Body of pancreas (tissue), 4 donors: ENCODE measurements around the gene MADCAM1. TPM values are rescaled to one million over a fixed set of nuclear protein-coding genes. Genes with fewer than 3 reads are reported as not detected.

Experiments used
- ATAC-seq: fragments of 150-250 bp; one replicate; pipeline ENCODE4 v1.9.1; 2016
- DNase-seq, 4 donors: peaks; one replicate each; pipeline ENCODE4 v3.0.0-alpha.2; 2019
- H3K27ac ChIP-seq, 4 donors: fragments of 200-600 bp; sonication (generic); 1 replicate in 3 of 4; 2 replicates in 1 of 4; pipeline versions ENCODE4 v1.5.1 to v1.6.1; 2016 to 2019; ENCODE audit warnings: mild to moderate bottlenecking in 1 of 4, mixed read lengths in 1 of 4, moderate library complexity in 1 of 4
- H3K27me3 ChIP-seq, 2 donors: fragments of 200-600 bp; sonication (generic); one replicate each; pipeline ENCODE4 v1.6.0; 2016; ENCODE audit warnings: mild to moderate bottlenecking in 1 of 2
- H3K36me3 ChIP-seq, 2 donors: fragments of 200-600 bp; sonication (generic); replicated peaks in 1 of 2; 2 replicates each; pipeline ENCODE4 v1.5.1; 2016; ENCODE audit warnings: low read depth in 2 of 2; ENCODE audit not compliant: insufficient read depth in 1 of 2
- H3K4me1 ChIP-seq: fragments of 200-600 bp; sonication (generic); one replicate; pipeline ENCODE4 v1.6.0; 2016
- H3K4me3 ChIP-seq, 2 donors: fragments of 200-600 bp; sonication (generic); 1 replicate in 1 of 2; 2 replicates in 1 of 2; pipeline ENCODE4 v1.5.1; 2016 to 2019
- H3K9me3 ChIP-seq, 3 donors: fragments of 200-600 bp; sonication (generic); 1 replicate in 2 of 3; 2 replicates in 1 of 3; pipeline ENCODE4 v1.5.1; 2016
- POLR2A ChIP-seq, 3 donors: fragments of 450-650 bp; IDR thresholded peaks; one replicate each; pipeline ENCODE4 v1.6.1; 2016; ENCODE audit warnings: antibody characterized with exemption in 3 of 3, mild to moderate bottlenecking in 2 of 3
- WGBS, 2 donors: methylation state at CpG; one replicate each; pipeline ENCODE4 v1.1.5; 2017; 5-methylcytosine and 5-hydroxymethylcytosine counted together
- intact Hi-C: fragments of 100-400 bp; cut with DNase I; formaldehyde crosslinking; loops from one replicate; pipeline ENCODE4 v1.15.1; 2023
- total RNA-seq, 2 donors: library from RNA; depleted of rRNA; stranded (reverse); fragments of >200 nt; gene quantifications; one replicate each; pipeline ENCODE4 v1.1.0, GENCODE V29; 2016
- TF ChIP-seq, protein P1 (sequence below), 7 experiments: fragments of 450-650 bp in 4 of 7; fragments of 200-600 bp in 3 of 7; sonication (generic) in 3 of 7; IDR thresholded peaks; one replicate each; pipeline ENCODE4 v1.5.1; 2016 to 2019; ENCODE audit warnings: antibody characterized with exemption in 7 of 7

MADCAM1 gene
- total RNA-seq, 2 donors from 2014 or later, result 3.6 TPM; not detected in 1

DNA sequence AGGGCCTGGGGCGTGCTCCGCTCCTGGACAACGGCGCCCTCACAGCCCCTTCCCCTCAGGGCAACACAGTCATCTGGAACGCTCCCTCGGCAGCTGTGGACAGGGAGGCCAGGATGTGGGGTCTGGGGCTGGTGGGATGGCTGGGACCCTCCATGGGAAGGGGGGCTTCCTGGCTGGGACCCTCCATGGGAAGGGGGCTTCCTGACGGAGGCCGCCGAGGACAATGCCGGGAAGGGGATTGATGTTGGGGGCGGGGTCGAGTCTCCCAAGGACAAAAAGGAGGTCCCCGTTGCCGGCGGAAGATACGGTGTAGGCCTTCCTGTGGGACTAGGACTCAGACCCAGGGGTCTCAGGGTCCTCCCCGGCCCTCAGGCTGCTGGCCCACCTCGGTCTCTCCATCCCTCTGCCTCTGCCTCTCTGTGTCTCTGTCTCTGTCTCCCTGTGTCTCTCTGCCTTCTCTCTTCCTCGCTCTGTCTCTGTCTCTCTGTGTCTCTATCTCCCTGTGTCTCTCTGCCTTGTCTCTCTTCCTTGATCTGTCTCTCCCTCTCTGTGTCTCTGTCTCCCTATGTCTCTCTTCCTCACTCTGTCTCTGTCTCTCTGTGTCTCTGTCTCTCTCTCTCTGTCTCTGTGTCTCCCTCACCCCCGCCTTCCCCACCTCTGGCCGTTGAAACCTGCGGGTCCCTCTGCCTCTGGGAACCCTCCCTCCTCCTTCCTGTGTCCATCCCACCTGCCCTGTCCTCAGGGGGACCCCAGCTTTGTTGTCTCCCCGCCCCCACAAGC, 2.7 kb upstream of the MADCAM1 start:
- intact Hi-C loops, result no loop called here
- 50 to 57% methylated on average over 10 to 23 of the region's 23 CpGs for WGBS, 2 donors
- ATAC-seq, result no peak
- H3K9me3 ChIP-seq, result no peaks in the 10 kb centered on the region
- no peak overlapping the region for H3K27ac ChIP-seq
- H3K36me3 ChIP-seq, result no peaks in the 10 kb centered on the region
- peaks cover 30% of the 10 kb centered on the region for H3K4me1 ChIP-seq
- DNase-seq, result no peak
- H3K27me3 ChIP-seq, result peaks cover 5 to 24% of the 10 kb centered on the region in 2 donors
- H3K4me3 ChIP-seq, result no peak overlapping the region
- TF ChIP-seq POLR2A (IDR thresholded peaks at IDR 0.05), result no peak
- TF ChIP-seq, protein P1, sequence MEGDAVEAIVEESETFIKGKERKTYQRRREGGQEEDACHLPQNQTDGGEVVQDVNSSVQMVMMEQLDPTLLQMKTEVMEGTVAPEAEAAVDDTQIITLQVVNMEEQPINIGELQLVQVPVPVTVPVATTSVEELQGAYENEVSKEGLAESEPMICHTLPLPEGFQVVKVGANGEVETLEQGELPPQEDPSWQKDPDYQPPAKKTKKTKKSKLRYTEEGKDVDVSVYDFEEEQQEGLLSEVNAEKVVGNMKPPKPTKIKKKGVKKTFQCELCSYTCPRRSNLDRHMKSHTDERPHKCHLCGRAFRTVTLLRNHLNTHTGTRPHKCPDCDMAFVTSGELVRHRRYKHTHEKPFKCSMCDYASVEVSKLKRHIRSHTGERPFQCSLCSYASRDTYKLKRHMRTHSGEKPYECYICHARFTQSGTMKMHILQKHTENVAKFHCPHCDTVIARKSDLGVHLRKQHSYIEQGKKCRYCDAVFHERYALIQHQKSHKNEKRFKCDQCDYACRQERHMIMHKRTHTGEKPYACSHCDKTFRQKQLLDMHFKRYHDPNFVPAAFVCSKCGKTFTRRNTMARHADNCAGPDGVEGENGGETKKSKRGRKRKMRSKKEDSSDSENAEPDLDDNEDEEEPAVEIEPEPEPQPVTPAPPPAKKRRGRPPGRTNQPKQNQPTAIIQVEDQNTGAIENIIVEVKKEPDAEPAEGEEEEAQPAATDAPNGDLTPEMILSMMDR (IDR thresholded peaks at IDR 0.05), result no peak

DNA sequence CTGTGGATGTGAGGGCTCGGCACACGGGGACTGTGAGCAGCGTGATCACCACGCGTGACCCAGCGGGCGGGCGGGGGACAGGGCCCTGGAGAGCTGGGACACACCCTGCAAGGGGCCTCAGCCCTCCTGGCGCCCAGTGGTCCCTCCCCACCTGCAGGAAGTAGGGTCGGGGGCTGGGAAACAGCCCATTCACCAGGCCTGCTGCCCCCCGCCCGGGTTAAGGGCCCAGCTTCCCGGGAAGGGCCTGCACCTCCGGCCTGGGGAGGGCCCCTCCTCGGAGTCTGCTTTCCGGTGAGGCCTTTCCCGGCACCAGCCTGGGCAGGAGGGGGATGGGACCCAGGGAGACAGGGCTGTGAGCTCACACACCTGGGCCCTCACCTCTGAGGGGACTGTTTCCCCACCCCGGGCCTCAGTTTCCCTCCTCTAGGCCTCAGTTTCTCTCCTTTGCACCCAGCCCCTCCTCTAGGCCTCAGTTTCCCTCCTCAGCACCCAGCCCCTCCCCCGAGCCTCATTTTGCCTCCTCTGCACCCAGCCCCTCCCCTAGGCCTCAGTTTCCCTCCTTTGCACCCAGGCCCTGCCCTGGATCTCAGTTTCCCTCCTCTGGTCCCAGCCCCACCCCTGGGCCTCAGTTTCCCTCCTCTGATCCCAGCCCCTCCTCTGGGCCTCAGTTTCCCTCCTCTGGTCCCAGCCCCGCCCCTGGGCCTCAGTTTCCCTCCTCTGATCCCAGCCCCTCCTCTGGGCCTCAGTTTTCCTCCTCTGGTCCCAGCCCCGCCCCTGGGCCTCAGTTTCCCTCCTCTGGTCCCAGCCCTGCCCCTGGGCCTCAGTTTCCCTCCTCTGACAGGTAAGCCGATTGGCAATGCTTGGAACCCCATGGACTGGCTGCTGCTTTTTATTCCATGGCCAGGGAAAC, 1.9 kb upstream of the MADCAM1 start:
- 40 to 41% methylated on average over 14 to 21 of the region's 22 CpGs for WGBS, 2 donors
- no peak for DNase-seq
- intact Hi-C loops, result no loop called here

DNA sequence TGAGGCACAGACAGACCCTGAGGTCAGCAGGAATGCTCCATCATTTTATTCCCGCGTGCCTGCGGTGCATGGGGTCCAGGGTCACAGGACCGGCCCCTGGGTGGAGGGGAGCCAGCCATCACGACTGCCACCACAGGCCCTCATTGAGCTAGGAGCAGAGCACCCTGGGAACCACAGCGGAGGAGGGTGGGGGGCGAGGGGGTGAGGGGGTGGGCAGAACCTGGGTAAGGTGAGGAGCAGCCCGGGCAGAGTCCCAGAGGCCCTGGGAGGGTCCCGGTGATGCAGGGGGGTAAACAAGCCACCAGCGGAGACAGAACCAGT, 1.2 kb upstream of the MADCAM1 start:
- 18 to 51% methylated on average over 5 to 6 of the region's 10 CpGs for WGBS, 2 donors
- Histone ChIP-seq H3K4me3 (no peak overlapping the region), H3K9me3 (no peaks in the 10 kb centered on the region), H3K27me3 (peaks cover 5 to 32% of the 10 kb centered on the region in 2 donors), H3K4me1 (peaks cover 21% of the 10 kb centered on the region), H3K27ac (no peak overlapping the region), H3K36me3 (no peaks in the 10 kb centered on the region)
- no peak for DNase-seq
- TF ChIP-seq POLR2A (IDR thresholded peaks at IDR 0.05), result no peak
- TF ChIP-seq, protein P1 (IDR thresholded peaks at IDR 0.05), result no peak
- no peak for ATAC-seq
- intact Hi-C loops, result no loop called here

More for the DNA sequence above, 1.9 kb upstream of the MADCAM1 start:
- Histone ChIP-seq H3K4me3 (no peak overlapping the region), H3K27ac (no peak overlapping the region), H3K9me3 (no peaks in the 10 kb centered on the region), H3K27me3 (peaks cover 5 to 29% of the 10 kb centered on the region in 2 donors), H3K36me3 (no peaks in the 10 kb centered on the region), H3K4me1 (peaks cover 27% of the 10 kb centered on the region)
- TF ChIP-seq, protein P1 (IDR thresholded peaks at IDR 0.05), result no peak
- TF ChIP-seq POLR2A (IDR thresholded peaks at IDR 0.05), result no peak
- ATAC-seq, result no peak

DNA sequence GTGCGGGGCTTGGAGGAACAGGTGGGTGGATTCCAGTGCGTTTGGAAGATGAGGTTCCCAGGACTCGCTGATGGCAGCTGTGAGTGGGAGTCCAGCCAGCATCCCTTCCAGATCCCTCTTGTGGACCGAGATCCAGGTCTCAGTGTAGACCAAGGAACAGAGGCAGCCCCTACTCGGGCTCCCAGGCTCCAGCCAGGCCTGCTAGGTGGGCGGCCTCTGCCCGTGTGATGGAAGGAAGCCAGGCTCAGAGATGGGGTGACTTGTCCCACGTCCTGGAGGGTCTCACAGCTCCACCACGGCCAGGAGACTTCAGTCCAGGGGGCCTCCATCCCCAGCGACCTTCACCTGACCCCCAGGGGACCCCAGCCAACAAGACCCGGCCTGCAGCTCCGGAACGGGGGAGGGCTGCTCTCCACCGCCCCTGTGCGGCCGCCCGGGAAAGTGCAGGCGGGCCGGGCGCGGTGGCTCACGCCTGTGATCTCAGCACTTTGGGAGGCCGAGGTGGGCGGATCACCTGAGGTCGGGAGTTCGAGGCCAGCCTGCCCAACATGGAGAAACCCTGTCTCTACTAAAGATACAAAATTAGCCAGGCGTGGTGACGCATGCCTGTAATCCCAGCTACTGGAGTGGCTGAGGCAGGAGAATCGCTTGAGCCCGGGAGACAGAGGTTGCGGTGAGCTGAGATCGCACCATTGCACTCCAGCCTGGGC, 729 bp upstream of the MADCAM1 start:
- H3K27me3 ChIP-seq, result peaks cover 5 to 32% of the 10 kb centered on the region in 2 donors

More for the DNA sequence above, 729 bp upstream of the MADCAM1 start:
- Histone ChIP-seq H3K4me1 (peaks cover 21% of the 10 kb centered on the region), H3K9me3 (no peaks in the 10 kb centered on the region), H3K27ac (no peak overlapping the region), H3K4me3 (no peak overlapping the region), H3K36me3 (no peaks in the 10 kb centered on the region)
- no peak for TF ChIP-seq POLR2A (IDR thresholded peaks at IDR 0.05)
- TF ChIP-seq, protein P1 (IDR thresholded peaks at IDR 0.05), result peak in 6 of 7 experiments; percentile 46 to 66 (median 54)
- DNase-seq (no peak), ATAC-seq (peak; percentile 34)
- intact Hi-C loops, result no loop called here
- 13 to 38% methylated on average over 13 to 32 of the region's 32 CpGs for WGBS, 2 donors
